Measurements from ENCODE around the gene GNGT1.

Gene GNGT1

GRCh38 chr7:93906267-93906666, at the start of gene GNGT1:
GNGT1 (plus strand) TSS chr7:93906567; CDS start chr7:93906747, 180 bp downstream.
- DNase-seq (ENCODE audit: low read depth in 3 of 3): no peak

GRCh38 chr7:93858857-93859256, 47.5 kb upstream of the GNGT1 start:
- no peak for DNase-seq (ENCODE audit: low read depth in 3 of 3)

- DNase-seq (ENCODE audit: low read depth in 3 of 3): no peak
These were observed 46.1 kb upstream of the GNGT1 start for GRCh38 chr7:93860261-93860660.

- DNase-seq (ENCODE audit: low read depth in 3 of 3): no peak
These were observed 44.9 kb upstream of the GNGT1 start for GRCh38 chr7:93861325-93861949.

GRCh38 chr7:93862651-93863050, 43.7 kb upstream of the GNGT1 start:
- DNase-seq (ENCODE audit: low read depth in 3 of 3): no peak

- no peak for DNase-seq (ENCODE audit: low read depth in 3 of 3)
These were observed 39.5 kb upstream of the GNGT1 start for GRCh38 chr7:93866886-93867285.

- DNase-seq (ENCODE audit: low read depth in 3 of 3): no peak
These were observed 32.3 kb upstream of the GNGT1 start for GRCh38 chr7:93873998-93874574.

GRCh38 chr7:93877742-93878141, 28.6 kb upstream of the GNGT1 start:
- no peak for DNase-seq (ENCODE audit: low read depth in 3 of 3)

- DNase-seq (ENCODE audit: low read depth in 3 of 3): no peak
These were observed 27.0 kb upstream of the GNGT1 start for GRCh38 chr7:93879356-93879755.

- no peak for DNase-seq (ENCODE audit: low read depth in 3 of 3)
These were observed 23.9 kb upstream of the GNGT1 start for GRCh38 chr7:93882468-93882867.

- no peak for DNase-seq (ENCODE audit: low read depth in 3 of 3)
These were observed 23.1 kb upstream of the GNGT1 start for GRCh38 chr7:93883078-93883916.

- no peak for DNase-seq (ENCODE audit: low read depth in 3 of 3)
These were observed 22.4 kb upstream of the GNGT1 start for GRCh38 chr7:93883917-93884345.

GRCh38 chr7:93884541-93884940, 21.8 kb upstream of the GNGT1 start:
- DNase-seq (ENCODE audit: low read depth in 3 of 3): no peak

- DNase-seq (ENCODE audit: low read depth in 3 of 3): no peak
These were observed 17.1 kb upstream of the GNGT1 start for GRCh38 chr7:93889261-93889660.

GRCh38 chr7:93890041-93890463, 16.3 kb upstream of the GNGT1 start:
- no peak for DNase-seq (ENCODE audit: low read depth in 3 of 3)

- DNase-seq (ENCODE audit: low read depth in 3 of 3): no peak
These were observed 15.8 kb upstream of the GNGT1 start, which contains the start of gene TFPI2 for GRCh38 chr7:93890464-93891068. TFPI2 (minus strand) TSS chr7:93890753; CDS start chr7:93890678, 75 bp downstream.

GRCh38 chr7:93894426-93894825, 11.9 kb upstream of the GNGT1 start:
- DNase-seq (ENCODE audit: low read depth in 3 of 3): no peak

- no peak for DNase-seq (ENCODE audit: low read depth in 3 of 3)
These were observed 11.3 kb upstream of the GNGT1 start for GRCh38 chr7:93894966-93895640.

GRCh38 chr7:93895859-93896600, 10.3 kb upstream of the GNGT1 start:
- DNase-seq (ENCODE audit: low read depth in 3 of 3): no peak

- DNase-seq (ENCODE audit: low read depth in 3 of 3): no peak
These were observed 8.7 kb upstream of the GNGT1 start for GRCh38 chr7:93897680-93898079.
